Astrocyte (in vitro differentiated cells and primary cell): Measurements from ENCODE around the gene THADA.

Experiments used
- CTCF ChIP-seq: IDR thresholded peaks from 2 replicates; pipeline ENCODE4 v1.5.1; 2011; ENCODE audit warnings: low read depth, mild to moderate bottlenecking, inconsistent platforms, low read length, moderate library complexity; ENCODE audit not compliant: insufficient read depth
- EZH2 ChIP-seq: IDR thresholded peaks from 2 replicates; pipeline ENCODE4 v1.6.1; 2012; ENCODE audit warnings: mild to moderate bottlenecking, low read length, inconsistent platforms; ENCODE audit not compliant: insufficient read depth

- TF ChIP-seq CTCF (no peak), EZH2 (no peak)
Observed at GRCh38 chr2:43210467-43211303, 385.2 kb downstream of the THADA start.
